GM19452 (cell line): ENCODE measurements around the gene TAAR6.
"Not testable (repeated sequence)": the region's sequence is repeated elsewhere in the genome, so short reads cannot be mapped to it uniquely, and the experiment has no call there.

Experiments
- ATAC-seq: cut with Tn5 transposase; IDR thresholded peaks from one replicate; pipeline ENCODE4 v1.9.1; 2021; ENCODE audit not compliant: unreplicated experiment

The TAAR6 gene, protein sequence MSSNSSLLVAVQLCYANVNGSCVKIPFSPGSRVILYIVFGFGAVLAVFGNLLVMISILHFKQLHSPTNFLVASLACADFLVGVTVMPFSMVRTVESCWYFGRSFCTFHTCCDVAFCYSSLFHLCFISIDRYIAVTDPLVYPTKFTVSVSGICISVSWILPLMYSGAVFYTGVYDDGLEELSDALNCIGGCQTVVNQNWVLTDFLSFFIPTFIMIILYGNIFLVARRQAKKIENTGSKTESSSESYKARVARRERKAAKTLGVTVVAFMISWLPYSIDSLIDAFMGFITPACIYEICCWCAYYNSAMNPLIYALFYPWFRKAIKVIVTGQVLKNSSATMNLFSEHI

DNA sequence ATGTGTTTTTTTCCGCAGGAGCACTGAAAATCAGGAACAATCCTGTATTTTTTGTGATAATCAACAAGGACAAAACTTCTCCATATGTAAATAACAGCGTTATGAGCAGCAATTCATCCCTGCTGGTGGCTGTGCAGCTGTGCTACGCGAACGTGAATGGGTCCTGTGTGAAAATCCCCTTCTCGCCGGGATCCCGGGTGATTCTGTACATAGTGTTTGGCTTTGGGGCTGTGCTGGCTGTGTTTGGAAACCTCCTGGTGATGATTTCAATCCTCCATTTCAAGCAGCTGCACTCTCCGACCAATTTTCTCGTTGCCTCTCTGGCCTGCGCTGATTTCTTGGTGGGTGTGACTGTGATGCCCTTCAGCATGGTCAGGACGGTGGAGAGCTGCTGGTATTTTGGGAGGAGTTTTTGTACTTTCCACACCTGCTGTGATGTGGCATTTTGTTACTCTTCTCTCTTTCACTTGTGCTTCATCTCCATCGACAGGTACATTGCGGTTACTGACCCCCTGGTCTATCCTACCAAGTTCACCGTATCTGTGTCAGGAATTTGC is at the start of gene TAAR6:
Gene TAAR6, plus strand, starts transcription at position 102 of the 557 bp plus-strand sequence. Its CDS starts 0 bp downstream, at position 102.
- ATAC-seq: no peak

DNA sequence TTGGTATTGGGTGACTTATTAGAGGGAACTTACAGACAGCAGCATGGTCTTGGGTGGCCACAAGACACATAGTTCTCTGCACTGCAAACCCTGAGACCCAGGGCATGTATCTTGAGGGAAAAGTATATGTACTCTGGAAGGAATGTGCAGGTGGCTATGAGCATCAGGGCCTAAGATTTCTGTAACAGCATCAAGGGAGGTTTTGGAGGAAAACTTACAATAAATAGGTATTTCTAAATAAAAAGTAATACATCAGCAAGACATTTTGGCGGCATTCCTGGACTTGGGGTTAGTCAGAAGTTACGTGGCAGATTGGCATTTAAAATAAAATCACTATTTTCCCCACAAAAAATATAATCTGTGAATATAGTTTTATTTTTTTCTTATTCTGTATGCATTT is 49.2 kb upstream of the TAAR6 start:
- no peak for ATAC-seq

DNA sequence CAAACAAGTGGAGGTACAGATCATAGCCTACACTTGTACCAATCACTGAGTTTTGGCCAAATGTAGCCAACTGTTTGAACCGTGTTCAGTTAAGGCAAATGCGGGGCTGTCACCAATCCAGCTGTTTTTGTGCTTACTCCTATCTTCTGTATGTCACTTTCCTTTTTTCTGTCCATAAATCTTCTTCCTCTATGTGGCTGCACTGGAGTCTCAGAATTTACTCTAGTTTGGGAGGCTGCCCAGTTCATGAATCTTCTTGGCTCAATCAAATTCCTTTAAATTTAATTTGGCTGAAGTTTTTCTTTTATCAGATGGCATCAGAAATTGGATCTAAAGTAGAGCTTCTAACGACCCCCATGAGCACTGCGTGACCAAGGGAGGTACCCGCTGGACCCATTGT is 45.5 kb upstream of the TAAR6 start:
- no peak for ATAC-seq

DNA sequence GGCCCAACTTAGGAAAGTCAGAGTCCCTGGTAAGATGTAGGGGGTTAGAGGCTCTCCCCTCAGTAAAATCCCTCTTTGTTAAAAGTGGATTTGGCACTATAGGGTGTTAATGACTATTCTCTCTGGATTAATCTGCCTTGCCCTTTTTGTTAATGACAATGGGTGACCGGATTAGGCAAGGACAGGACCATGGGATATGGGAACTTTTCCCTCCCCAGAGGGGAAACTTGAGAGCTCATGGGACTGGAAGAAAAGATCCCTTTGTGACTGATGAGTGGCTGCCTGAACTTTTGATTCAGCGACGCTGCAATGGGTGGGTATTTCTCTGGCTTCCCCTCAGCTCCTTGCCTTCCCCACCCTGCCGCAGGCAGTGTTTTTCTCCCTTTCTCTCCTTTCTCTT is 44.3 kb upstream of the TAAR6 start:
- no peak for ATAC-seq

DNA sequence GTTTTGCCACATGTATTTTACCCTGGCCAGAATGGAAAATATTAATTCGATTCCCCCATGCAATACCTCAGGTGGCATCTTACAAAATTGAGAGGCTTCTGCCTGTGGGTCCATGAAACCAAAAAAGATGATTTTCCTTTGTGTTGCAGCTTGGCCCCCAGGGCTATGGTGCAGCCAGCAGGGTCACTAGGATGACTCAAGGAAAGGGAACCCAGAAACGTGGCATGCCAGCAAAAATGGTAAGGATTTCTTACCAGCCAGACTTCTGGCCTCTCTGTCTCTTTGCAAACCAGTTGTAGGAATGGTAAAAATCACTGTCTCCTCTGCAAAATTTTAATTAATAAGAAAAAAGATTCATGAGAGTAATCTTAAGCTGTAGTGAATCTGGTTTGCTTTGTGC is 43.7 kb upstream of the TAAR6 start:
- no peak for ATAC-seq

DNA sequence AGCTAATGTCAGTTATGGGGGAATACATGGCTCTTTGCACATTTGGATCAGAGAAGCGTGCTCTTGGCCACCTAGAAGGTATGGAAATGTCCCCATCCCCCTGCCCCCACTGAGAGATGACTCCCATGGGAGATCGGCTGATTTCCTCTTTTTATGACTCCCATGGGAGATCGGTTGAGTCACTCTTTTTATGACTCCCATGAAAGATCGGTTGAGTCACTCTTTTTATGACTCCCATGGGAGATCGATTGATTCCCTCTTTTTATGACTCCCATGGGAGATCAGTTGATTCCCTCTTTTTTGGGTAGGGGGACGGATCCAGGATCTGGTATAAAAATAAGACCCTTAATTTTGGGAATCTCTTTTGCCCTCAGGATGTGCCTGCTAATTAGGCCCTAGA is 42.3 kb upstream of the TAAR6 start:
- no peak for ATAC-seq

DNA sequence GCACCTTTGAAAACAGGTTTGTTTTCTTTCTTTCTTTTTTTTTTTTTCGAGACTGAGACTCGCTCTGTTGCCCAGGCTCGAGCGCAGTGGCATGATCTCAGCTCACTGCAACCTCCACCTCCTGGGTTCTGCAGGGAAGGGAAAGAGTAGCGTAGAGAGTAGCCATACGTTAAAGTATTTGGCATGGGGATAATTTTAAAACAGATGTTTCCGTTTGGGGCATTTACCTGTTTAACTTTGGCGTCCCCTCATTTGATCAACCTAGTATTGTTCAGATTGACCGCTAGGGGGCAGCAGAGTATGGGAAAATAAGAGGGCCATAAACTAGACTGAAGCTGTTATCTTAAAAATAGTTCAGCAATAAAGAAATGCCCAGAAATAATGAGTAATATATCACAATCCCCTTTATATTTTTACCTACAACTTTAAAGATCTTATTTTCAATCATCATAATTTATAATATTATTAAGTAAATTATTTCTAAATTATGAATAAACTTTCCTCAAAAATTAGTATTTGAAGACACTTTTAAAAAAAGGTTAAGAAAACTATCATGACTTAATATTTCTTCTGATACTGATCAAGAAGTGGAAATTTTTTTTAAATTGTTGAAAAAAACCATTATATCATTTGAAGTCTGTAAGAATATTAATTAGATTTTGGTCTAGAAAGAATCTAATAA is 39.7 kb upstream of the TAAR6 start:
- peak; percentile 92 for ATAC-seq

DNA sequence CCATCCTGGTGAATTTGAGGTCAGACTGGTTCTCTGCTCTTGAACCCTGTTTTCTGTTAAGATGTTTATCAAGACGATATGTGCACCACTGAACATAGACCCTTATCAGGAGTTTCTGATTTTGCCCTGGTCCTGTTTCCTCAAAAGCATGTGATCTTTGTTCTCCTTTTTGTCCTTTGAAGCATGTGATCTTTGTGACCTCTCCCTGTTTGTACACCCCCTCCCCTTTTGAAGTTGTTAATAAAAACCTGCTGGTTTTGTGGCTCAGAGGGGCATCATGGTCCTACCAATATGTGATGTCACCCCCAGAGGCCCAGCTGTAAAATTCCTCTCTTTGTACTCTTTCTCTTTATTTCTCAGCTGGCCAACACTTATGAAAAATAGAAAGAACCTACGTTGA is 35.6 kb upstream of the TAAR6 start:
- ATAC-seq: not testable (repeated sequence)

DNA sequence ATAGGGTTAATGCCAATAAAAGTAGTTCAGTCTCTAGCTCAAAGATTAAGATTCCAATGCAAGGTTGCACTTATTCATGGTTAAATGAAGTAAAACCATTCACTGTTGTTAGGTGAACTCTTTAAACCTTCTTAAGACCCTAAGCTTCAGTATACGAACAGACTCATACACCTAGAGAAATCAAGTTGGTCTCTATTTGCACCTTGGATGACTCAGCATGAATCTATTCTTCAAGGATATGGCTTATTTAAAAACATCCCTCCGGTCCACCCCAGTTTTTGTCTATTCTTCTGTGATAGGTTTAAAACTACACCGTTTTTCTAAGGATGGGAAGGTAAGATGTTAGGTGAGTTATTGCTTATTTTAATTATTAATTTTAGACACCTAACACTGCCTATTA is 33.0 kb upstream of the TAAR6 start:
- no peak for ATAC-seq

DNA sequence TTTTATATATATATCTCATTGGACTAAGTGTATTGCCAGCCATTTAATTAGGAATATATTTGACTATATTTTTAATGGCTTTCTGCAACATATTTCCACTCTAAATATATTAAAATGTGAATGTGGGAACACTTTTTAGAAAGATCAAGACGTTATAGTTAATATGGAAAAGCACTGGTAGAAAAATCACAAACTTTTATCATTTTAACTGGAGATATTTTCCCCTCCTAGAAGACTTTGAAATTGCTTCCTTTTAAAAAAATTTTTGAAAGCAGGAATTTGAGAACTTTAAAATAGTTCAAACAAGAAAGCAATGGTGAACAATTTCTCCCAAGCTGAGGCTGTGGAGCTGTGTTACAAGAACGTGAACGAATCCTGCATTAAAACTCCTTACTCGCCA is 32.1 kb upstream of the TAAR6 start, which contains the start of gene TAAR9:
Gene TAAR9, plus strand, starts transcription at position 301 of the 400 bp plus-strand sequence. Its CDS starts 13 bp downstream, at position 314.
- no peak for ATAC-seq

DNA sequence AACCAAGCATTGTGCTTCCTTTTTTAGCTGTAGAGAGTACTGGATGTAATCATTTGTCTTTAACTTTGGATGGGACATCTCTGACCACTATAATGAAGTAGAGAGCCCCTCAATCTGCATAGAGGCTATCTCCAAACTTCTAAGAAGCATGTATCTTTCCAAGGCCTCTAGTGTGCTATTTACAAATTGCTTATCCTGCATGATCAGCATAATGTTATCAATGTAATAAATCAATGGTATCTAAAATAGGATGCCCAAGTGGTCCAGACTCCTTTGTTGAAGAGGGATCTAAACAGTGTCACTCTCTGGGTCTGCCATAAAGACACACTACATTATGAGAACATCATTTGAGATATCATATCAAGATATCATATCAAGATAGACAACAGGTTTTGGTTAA is 25.3 kb upstream of the TAAR6 start:
- no peak for ATAC-seq

DNA sequence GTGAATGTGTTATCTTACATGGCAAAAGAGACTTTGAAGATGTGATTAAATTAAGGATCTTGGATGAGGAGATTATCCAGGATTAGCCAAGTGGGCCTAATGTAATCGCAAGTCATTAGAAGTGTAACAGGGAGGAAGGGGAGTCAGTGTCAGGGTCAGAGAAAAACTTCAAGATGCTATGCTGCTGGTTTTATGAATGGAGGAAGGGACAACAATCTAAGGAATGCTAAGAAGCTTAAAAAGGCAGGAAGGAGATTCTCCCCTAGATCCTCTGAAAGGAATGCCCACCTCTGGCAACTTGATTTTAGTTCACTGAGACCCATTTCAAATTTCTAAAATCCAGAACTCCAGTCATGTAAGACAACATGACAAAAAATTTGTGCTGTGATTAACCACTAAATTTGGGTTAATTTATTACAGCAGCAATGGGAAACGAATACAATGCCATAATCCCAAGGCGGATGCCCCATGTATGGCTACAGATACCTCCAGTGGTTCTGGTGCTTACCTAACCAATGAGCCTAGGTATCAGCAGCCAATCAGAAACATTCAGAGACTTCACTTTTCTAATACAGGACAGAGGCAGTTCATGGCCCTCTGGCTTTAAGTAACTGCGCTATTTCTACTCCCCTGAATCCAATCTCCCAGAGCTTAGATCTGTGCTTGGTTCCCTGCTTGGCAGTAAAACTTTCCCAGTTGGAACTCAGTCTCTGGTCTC is 21.2 kb upstream of the TAAR6 start:
- no peak for ATAC-seq

DNA sequence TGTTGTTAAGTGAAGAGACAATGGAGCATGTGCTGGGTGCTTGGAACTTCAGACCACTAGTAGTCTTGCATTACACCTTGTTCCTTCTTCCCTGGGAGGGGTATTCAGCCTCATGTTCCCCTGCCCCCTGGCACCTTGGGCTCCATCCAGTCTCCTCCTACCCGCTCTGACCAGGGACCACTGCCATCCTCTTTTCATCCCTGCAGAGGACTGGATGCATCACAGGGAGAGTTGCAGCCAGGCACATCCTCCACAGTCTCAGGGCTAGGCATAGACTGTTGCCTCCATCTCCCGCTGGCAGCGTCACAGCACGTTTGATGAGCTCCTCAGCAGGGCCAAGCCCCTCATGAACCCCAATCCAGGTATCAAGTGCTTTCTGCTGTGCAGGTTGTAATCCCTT is 18.9 kb upstream of the TAAR6 start:
- ATAC-seq: no peak

DNA sequence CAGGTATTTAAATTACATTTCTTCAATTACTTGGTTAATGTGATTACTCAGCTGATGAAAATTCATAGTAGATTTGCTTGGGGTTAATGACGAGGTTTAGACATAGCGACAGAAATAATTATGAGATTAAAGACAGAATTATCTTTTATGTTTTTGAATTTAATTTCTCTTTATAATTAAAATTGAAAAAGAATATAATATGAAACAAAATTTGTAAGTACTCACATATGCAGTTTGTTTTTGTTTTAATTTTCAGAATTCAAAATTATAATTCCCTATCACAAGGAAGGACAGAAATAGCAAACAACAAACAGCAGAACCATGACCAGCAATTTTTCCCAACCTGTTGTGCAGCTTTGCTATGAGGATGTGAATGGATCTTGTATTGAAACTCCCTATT is 17.8 kb upstream of the TAAR6 start, which contains the start of gene TAAR8:
Gene TAAR8, plus strand, starts transcription at position 301 of the 400 bp plus-strand sequence. Its CDS starts 21 bp downstream, at position 322.
- ATAC-seq: no peak

DNA sequence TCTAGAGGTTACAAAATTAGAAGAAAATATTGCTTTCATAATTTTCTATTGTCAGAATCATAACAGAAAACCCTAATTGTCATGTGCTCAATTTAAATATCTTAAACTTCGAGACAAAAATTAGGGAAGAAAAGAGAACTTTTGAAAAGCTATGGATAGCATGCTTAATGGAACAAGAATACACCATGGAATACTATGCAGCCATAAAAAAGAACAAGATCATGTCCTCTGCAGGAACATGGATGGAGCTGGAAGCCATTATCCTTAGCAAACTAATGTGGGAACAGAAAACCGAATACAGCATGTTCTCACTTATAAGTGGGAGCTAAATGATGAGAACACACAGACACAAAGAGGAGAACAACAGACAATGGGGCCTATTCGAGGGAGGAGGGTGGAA is 10.0 kb upstream of the TAAR6 start:
- not testable (repeated sequence) for ATAC-seq

DNA sequence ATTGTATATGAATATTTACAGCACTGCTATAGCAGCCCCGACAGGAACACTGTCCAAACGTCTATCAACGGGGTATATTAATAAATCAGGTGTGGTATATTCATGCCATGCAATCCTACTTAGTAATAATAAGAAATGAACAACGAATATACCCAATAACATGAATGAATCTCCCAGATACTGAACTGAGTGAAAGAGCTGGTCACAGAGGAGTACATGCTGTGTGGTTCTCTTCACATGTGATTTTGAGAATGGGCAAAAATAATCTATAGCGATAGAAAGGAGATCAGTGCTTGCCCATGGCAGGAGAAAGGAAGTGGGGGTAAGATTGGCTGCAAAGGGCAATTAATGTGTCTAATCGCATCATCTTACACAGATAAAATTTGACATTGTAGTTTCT is 3.7 kb upstream of the TAAR6 start:
- ATAC-seq: no peak

DNA sequence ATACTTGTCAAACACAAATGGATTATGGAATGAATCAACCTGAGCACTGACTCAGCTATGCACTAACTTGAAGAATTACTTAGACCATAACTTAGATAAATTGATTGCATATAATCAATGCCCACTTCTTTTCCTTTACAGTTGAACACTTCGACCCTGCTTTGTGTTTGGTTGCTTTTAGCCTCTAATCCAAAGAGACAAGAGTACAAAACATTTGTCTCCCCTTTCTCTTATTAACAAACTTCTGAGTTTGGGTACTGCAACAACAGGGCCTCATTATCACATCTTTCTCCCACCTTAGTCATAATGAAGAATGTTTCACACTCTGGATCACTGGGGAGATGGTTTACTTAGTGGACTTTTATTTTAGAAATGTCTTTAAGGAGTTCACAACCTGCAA is 2.6 kb upstream of the TAAR6 start:
- no peak for ATAC-seq

DNA sequence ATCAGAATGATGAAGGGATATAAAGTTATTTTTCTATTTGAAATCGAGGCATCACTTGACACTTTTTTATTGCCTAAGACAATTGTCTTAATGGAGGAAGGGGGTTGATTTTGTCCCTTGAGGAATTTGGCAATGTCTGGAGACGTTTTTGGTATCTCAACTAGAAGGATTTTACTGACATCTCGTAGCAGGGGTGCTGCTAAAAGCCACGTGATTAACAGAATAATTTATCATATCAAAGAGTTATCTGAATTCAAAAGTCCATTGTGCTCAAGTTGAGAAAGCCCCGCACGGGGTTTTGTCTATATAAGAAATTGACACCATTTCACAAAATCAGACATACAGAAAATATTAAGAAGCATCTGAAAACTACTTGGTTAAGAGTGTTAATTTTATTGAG is 1.5 kb upstream of the TAAR6 start:
- no peak for ATAC-seq

DNA sequence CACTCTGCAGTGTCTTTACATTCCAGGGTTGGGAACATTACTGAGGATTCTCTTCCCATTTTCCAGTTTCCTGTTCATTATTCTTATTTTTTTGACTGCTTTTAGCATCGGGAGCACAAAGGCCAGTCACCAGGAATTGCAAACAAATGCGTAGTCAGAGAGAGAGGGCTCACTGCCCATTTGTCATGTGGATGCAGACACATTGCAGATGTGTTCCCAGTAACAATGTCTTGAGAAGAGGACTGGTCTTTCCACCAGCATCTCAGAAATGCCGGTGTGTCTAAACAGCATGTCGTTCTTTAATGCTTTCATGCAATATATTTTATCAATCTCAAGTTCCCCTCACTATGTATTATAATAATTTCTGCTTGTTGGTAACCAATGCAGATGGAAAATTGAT is 952 bp upstream of the TAAR6 start:
- ATAC-seq: no peak

DNA sequence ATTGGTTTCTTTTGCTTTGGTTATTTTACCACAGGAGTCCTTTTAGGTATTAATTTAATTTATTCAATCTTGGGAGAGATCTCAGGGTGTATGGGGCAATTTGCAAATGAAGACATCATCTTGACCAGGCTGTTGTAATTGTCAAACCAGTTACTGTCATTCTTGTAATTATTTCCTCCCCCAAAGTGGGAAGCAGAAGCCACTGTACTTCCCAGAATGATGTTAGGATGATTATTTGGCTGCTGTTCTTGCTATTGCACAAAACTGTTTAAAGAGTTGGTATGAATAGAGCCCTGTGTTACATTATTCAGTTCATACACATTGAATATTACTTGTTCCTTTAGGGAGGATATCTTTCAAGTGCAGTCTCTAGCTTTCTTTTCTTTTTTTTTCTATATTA is 1.7 kb downstream of the TAAR6 start:
- ATAC-seq: no peak

DNA sequence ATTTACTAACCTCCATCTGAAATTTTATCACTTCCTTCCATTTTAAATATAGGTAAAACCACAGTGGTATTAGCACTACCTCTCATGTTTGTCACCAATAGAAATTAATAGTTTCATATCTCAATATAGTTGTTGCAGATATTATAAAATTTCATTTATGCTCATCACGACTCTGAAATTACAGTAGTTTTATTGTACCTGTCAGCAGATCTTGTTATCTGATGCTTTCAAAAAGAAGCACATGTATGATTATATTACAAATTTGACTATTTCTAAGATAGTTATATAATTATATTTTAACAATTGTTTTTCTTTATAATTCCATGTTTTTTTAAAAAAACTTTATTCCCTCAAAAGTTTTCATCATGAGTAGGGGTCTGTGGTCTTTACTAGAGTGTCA is 14.6 kb downstream of the TAAR6 start:
- ATAC-seq: no peak
